ENCODE data around the gene TNN.
"Not testable (repeated sequence)": the region's sequence is repeated elsewhere in the genome, so short reads cannot be mapped to it uniquely, and the experiment has no call there.

Gene TNN, protein sequence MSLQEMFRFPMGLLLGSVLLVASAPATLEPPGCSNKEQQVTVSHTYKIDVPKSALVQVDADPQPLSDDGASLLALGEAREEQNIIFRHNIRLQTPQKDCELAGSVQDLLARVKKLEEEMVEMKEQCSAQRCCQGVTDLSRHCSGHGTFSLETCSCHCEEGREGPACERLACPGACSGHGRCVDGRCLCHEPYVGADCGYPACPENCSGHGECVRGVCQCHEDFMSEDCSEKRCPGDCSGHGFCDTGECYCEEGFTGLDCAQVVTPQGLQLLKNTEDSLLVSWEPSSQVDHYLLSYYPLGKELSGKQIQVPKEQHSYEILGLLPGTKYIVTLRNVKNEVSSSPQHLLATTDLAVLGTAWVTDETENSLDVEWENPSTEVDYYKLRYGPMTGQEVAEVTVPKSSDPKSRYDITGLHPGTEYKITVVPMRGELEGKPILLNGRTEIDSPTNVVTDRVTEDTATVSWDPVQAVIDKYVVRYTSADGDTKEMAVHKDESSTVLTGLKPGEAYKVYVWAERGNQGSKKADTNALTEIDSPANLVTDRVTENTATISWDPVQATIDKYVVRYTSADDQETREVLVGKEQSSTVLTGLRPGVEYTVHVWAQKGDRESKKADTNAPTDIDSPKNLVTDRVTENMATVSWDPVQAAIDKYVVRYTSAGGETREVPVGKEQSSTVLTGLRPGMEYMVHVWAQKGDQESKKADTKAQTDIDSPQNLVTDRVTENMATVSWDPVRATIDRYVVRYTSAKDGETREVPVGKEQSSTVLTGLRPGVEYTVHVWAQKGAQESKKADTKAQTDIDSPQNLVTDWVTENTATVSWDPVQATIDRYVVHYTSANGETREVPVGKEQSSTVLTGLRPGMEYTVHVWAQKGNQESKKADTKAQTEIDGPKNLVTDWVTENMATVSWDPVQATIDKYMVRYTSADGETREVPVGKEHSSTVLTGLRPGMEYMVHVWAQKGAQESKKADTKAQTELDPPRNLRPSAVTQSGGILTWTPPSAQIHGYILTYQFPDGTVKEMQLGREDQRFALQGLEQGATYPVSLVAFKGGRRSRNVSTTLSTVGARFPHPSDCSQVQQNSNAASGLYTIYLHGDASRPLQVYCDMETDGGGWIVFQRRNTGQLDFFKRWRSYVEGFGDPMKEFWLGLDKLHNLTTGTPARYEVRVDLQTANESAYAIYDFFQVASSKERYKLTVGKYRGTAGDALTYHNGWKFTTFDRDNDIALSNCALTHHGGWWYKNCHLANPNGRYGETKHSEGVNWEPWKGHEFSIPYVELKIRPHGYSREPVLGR (N-terminal part only)

DNA sequence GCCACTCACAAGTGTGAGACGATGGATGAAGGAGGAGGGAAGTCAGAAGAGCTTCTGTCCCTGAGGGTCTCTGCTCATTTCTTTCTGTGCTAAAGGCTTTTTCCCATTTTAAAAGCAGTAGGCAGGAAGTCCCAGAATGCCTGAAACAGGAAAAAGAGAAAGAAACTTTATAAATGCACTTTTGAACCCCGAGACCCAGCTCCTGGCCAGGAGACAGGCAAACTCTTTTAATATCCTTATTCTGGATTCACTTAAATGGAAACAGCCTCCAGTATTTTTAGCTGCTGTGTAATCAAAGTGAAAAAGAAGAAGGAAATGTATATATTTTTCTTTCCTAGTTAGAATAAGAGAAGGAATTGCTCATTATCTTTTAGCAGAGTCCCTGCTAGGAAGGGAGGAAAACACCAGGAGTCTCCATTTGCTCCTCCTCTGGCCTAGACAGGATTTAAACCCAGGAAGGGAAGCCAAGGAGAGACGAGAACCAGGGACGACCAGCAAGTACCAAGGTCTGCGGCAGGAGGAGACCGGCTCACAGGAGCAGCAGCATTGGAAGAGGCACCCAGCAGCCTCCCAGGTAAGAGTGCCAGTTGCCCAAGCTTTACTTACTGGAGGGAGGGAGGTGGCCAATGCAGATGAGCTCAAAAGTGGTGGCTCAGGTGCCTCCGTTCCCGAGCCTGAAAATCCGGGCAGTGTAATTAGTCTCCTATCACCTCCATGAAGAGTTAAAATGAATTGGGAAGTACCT is at the start of gene TNN:
TSS of gene TNN (plus strand) at position 472 of the 745 bp plus-strand sequence. CDS start 9,586 bp downstream, outside the sequence.
- no peak for DNase-seq (ENCODE audit: low read depth, low spot score)

DNA sequence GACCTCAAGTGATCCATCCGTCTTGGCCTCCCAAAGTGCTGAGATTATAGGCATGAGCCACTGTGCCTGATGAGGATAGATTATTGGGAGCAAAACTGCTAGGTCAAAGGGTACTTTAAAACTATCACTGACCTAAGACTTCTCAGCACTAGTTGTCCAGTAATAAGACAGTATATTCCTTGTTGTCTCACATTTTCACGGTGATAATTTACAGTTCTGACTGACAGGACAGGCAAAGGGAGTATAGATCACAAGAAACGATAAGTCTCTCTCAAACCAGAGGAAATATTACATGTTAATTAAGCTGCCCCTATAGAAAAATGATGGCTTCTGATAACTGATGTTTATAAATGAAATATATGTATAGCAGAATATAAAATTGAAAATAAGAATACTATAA is 48.1 kb upstream of the TNN start:
- no peak for DNase-seq (ENCODE audit: low read depth, low spot score)

DNA sequence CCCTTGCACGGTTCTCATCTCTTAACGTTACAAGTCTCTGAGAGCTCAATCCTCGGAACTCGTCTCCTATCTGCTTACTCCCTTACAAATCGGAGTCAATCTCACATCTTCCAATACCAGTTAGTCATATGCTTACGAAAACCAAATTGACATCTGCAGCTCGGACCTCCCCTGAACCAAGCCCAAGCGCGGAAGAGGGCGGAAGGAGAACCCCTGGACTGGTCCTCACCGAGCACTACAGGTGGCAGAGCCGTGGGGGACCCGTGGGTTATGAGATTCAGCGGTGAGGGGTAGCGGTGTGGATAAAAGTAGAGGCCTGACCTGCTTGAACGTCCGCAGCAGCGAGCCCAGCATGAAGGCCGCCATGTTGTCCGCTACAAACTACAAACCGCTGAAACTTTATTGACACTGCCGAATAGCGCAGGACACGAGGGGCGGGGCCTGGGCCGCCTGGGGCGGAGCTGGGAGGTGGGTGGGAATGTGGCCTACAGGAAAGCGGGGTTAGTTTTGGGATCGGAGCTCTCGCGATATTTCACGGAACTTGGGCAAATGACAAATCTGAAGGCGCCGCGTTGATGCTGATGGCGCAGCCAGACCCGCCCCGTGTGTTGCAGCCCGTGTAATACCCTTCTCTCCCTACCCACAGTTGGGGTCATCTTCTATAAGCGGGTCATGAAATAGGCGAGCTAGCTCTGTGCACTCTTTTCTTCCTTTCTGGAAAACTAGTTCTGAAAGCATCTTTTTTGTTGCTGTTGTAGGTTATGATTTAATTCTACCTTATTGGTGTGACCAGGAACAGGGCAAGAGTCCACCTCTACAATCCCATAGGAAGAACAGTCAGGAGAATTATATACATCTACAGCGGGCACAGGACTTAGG is 44.4 kb upstream of the TNN start, which contains the start of gene MRPS14:
TSS of gene MRPS14 (minus strand) at position 383 of the 879 bp plus-strand sequence. CDS start at position 366, 17 bp downstream.
- peak; percentile 97 for DNase-seq (ENCODE audit: low read depth, low spot score)

DNA sequence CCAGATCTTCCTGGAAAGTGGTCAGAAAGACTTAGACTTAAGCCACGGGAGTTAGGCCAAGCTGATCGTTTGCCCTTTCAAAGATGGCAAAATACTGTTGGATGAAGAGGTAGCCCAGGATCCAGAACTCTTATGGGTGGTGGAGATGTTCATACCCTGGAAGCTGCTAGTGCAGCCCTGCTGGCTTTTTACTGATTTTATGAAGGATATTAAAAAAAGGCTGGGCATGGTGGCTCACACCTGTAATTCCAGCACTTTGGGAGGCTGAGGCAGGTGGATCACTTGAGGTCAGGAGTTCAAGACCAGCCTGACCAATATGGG is 43.8 kb upstream of the TNN start:
- not testable (repeated sequence) for DNase-seq (ENCODE audit: low read depth, low spot score)

DNA sequence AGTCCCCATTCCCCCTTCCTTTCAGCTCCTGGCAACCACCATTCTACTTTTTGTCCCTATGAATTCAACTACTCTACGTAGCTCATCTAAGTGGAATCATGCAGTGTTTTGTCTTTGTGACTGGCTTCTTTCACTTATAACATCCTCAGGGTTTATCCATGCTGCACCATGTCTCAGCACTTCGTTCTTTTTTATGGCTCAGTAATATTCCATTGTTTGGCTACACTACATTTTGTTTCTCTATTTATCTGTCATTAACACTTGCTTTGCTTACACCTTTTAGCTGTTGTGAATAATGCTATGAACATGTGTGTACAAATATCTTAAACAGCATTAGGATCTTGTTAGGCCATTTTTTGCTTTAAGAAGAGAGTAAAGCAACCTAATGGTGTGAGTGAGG is 42.9 kb upstream of the TNN start:
- no peak for DNase-seq (ENCODE audit: low read depth, low spot score)

DNA sequence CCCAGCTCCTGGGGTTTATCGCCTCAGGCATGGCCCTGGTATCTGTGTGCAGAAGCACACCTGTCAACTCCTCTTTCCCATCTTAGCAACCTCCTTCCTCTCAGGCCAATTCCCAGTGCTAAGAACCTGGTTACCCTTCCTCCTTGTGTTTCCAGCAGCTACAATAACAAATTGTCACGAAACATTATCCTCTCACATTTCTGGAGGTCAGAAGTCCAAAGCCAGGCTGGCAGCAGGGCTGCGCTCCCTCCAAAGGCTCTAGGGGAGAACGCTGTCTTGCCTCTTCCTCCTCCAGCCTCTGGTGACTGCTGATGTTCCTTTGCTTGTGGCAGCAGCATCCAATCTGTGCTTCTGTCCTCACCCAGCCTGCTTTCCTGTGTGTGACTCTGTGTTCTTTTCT is 33.7 kb upstream of the TNN start:
- no peak for DNase-seq (ENCODE audit: low read depth, low spot score)

DNA sequence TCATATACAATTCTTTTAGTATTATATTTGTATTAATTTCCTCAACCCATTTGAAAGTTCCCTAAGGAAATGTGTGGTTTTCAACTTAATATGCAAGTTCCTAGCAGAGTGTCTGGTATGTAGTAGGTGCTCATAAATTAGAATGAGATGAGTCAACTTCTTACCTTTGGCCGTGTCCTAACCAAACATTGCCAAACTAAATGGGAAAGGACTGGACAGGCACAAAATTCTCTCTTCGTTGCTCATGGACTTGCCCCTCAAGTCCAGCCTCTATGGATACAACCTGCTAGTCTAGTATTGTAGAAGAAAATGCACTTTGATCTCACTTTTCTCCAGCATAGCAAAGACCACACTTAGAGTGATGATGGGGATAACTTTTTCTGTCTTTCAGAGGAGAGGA is 32.9 kb upstream of the TNN start:
- DNase-seq (ENCODE audit: low read depth, low spot score): no peak

DNA sequence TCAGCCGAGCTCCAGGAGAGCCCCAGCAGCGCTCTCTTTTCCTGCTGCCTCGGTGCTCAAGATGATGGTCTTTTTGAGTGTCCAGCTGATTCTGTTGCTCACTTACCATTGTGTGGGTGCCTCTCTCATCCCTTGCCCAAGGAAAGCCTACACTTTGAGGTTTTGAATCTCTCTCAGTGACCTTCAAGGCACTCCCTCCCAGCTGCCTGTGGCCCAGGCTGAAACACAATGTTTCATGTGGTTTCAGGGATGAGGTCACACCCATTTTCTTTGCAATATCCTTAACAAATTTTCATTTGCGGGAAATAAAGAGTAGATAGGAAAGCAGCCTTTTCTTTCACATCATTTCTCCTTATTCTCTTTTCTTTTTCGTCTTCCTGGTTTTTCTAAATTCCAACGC is 31.8 kb upstream of the TNN start:
- no peak for DNase-seq (ENCODE audit: low read depth, low spot score)

DNA sequence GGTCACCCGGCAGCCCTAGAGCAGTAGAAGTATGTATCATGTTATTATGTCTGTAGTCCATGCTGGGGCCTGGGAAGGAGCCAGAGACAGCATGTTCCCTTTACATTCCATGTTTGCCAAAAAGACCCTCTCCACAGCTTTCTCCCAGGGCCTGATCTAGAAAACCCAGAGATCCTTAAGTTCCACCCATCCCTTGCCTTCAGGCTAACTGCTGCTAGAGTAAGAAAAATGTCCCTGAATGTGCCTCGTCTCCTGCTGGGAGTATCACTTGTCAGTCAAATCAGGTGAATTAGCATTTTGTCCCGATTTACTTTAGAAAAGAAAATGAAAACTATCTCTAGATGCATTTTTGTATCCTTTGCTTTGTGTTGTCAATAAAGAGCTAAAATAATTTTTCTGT is 31.2 kb upstream of the TNN start:
- no peak for DNase-seq (ENCODE audit: low read depth, low spot score)

DNA sequence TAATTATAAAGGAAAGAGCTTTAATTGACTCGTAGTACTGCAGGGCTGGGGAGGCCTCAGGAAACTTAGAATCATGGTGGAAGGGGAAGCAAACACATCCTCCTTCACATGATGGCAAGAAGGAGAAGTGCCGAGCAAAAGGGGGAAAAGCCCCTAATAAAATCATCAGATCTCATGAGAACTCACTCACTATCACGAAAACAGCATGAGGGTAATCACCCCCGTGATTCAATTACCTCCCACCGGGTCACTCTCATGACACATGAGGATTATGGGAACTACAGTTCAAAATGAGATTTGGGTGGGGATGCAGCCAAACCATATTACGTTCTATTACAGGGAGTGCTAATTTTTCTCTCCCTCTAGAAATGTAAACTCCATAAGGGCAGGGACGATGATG is 30.2 kb upstream of the TNN start:
- DNase-seq (ENCODE audit: low read depth, low spot score): no peak

DNA sequence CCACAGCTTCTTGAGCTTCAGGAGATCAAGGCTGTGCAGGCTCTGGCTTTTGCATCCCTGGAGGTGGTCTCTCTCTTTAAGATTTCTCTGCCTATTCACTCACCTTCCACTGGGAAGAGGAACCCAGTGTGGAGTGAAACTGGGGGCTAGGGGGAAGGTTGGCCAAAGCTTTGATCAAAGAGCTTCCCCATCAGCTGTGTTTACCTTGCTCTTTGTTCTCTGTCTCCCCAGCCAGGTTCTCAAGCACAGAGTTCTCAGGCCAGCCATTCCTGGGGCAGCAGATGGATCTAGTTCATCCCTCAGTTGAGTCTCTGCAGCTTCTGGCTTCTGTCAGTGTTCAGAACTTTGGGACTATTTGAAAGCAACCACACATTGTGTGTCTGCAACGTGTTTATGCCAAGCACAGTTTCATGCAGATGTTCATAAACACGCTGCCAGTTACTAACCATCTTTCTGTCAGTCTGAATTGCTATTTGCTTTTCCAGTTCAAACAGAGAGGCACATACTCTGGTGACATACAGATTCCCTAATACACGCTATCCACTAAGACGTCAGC is 27.2 kb upstream of the TNN start:
- no peak for DNase-seq (ENCODE audit: low read depth, low spot score)

DNA sequence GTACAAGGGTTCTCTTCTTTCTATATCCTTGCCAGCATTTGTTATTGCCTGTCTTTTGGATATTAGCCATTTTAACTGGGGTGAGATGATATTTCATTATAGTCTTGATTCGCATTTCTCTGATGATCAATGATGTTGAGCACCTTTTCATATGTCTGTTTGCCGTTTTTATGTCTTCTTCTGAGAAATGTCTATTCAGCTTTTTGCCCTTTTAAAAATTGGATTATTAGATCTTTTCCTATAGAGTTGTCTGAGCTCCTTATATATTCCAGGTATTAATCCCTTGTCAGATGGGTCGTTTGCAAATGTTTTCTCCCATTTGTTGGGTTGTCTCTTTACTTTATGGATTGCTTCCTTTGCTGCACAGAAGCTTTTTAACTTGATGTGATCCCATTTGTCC is 25.0 kb upstream of the TNN start:
- DNase-seq (ENCODE audit: low read depth, low spot score): no peak

DNA sequence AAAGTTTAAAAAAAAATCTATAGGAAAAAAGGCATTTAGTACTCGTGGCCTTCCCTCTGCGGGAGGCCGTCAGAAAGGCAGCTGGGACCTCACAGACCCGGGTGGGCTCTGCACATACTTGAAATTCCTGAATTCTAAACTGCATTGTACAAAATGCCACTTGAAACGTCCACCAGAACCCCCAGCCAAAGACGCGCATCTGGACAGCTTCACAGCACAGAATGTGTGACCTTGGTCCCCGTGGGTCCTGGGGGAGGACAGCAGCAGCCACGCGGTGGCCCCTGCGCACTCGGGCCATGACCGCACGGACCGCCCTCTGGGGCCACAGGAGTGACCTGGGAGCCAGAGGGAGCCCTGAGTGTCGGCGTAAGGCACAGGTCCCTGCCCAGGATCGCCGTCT is 23.8 kb upstream of the TNN start:
- DNase-seq (ENCODE audit: low read depth, low spot score): no peak

DNA sequence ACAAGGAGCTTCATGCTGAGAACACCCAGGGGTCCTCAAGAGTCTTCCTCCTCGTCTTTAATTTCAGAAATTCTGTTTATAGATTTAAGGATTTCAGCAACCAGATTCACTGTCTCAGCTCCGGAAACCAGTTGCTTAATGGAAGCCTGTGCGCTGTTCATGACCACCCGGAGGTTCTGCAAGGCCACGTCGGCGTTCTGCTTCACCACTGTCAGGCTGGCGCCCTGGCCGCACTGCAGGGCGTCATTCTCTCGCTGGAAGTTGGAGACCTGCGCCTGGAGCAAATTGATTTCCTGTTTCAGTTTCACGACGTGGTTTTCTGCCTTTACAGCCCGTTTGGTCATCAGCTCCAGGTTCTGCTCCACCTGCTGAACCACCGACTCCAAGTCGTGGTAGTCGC is 23.0 kb upstream of the TNN start:
- not testable (repeated sequence) for DNase-seq (ENCODE audit: low read depth, low spot score)

DNA sequence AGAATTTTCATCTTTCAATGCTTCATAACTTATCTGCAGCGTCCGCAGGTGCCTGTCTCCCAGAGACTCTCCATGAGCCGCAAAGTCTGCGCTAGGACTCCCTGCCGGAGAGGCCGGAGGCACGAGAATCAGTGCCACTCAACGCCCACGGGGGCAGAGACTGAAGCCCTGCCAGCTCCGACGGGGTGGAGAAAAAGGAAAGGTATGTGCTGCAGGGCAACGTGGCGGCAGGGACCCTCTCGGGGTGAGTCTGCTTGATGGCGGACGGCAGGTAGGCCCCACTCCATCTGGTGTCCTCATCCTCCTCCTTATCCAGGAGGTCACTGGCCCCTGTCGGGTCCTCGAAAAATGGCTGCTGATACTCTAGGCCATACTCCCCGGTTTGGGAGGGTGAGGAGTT is 22.5 kb upstream of the TNN start:
- DNase-seq (ENCODE audit: low read depth, low spot score): no peak

DNA sequence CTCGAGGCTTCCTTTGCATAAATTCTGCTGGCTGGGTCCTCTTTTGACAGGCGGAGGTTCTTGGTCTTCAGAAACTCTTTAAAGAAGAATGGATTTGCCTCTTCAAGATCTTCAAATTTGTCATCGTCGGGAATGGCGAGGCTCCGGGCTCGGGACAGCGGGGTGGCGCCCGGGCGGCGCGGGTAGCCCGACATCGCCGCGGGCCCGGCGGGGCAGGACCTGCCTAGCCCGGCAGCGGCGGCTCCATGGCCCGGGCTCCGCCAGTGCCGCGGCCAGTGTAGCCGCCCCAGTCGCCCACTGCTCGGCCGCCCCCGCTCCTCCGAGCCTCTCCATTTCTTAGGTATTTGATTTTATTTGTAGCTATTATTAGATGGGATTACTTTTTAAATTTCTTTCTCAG is 22.1 kb upstream of the TNN start:
- DNase-seq (ENCODE audit: low read depth, low spot score): no peak

DNA sequence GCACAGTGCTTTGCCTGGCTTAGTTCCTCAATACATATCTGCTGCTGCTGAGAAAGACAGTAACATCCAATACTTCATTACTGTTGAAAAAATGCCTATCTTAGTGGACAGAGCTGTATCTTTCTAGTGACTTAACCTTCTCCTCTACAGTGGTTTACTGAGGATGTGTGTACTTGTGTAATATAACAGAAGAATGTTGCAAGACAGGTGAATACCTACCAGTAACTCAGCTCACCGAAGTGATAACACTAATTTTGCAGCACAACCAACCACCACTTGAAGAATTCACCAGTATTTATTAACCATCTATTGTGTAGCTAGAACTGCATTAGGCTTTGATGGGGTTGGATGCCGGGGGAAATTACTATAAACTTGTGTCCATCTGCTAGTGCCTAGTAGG is 16.6 kb upstream of the TNN start:
- DNase-seq (ENCODE audit: low read depth, low spot score): no peak

DNA sequence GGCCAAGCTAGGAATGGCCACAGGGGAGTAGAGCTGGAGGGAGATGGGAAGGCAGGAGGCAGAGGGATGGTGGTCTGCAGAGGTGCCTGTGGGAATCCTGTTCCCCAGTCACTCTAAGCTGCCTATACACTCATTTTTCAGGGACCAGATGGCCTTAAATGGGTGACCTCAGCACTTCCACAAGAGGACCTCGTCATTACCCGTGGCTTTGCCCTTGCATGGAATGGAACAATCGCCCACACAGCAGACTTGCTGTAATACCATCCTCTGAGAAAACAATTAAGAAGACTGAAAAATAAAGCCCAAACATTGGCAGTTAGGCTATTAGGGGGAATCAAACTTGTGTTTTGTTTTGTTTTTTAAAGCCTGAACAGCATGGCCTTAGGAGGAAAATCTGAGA is 12.9 kb upstream of the TNN start:
- DNase-seq (ENCODE audit: low read depth, low spot score): no peak

DNA sequence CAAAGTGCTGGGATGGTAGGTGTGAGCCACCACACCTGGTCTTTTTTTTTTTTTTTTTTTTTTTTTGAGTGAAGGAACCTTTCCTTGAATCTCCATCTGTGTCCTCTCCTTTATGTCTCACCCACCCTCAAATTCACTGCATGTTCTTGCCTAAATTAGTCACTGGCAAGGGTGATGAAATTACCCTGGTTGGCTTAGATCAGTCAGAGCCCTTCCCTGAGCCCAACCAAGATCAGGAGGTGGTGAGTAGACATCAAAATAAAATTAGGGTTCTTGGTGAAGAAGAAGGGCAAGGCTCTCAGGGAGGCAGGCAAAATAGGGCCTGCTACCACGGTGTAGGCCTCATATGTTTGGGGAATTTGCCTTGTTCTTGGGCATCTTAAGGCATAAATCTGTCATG is 5.3 kb upstream of the TNN start:
- DNase-seq (ENCODE audit: low read depth, low spot score): no peak

DNA sequence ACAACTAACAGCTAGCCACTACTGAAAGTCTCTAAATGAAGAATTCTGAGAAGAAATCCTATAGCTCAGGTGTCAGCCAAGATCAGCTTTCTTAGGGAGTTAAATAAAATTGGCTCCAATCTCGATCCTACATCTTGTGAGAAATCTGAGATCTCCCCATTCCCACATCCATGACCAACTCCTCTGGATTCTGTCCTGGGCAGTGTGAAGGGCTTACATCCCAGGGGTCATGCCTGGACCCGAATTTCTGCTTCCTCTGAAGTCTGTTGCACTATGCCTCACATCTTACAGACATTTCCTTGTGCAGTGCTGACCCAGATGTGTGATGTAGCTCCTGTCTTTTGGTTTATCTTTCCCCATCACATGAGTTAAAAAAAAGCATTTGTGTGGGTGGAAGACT is 4.8 kb upstream of the TNN start:
- DNase-seq (ENCODE audit: low read depth, low spot score): no peak
